ENCODE results near the gene SGK1. TPM values are rescaled to one million over a fixed set of nuclear protein-coding genes. Genes with fewer than 3 reads are reported as not detected.
"Not testable (repeated sequence)": the region's sequence is repeated elsewhere in the genome, so short reads cannot be mapped to it uniquely, and the experiment has no call there.

Gene SGK1
- total RNA-seq, 1 donor from 2014 or later = 50.2 TPM

DNA sequence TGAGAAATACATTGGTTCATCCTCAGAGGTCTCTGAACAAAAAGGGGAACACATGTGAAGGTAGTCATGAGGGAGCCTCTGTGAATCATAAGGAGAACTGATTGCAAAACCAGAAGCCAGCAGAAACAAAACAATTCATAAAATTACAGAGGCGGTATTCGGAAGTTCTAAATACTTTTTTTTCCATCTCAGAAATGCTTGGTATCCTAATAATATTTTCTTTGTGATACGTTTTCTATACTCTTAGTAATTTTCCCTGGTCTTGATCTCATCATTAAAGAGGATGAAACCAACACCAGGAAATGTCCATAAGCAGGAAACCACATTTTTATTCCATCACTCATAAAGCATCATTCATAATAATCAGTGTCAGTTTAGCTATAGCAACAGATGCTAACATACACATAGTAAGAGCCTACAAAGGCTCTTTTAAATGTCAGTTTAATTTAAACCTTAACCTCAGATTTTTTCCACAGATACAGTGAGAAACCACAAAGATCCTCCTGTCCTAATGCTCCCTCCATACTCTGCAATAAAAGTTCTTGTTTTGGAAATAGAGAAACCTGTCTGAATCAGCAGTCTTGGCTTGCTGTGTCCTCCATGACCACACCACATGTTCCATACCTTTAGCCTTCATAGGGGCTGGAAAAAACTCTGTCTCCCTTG is 29.2 kb downstream of the SGK1 start:
- Mint-ChIP-seq H3K27ac (peak overlapping the region; percentile 96), H3K4me3 (peak overlapping the region; percentile 72), H3K27me3 (ENCODE audit: insufficient read depth) (peaks cover 2% of the 10 kb centered on the region), H3K9me3 (peaks cover 6% of the 10 kb centered on the region), H3K4me1 (ENCODE audit: low read depth) (peaks cover 38% of the 10 kb centered on the region), H3K36me3 (ENCODE audit: low read depth) (peaks cover 2% of the 10 kb centered on the region)
- intact Hi-C loops (cut with micrococcal nuclease) = loop anchor here (1.0 to 10.0 kb wide), 19 partner anchors 16 to 874 kb away; partner anchors contain the start of genes HBS1L and TBPL1
- no peak for DNase-seq (ENCODE audit: low spot score)

DNA sequence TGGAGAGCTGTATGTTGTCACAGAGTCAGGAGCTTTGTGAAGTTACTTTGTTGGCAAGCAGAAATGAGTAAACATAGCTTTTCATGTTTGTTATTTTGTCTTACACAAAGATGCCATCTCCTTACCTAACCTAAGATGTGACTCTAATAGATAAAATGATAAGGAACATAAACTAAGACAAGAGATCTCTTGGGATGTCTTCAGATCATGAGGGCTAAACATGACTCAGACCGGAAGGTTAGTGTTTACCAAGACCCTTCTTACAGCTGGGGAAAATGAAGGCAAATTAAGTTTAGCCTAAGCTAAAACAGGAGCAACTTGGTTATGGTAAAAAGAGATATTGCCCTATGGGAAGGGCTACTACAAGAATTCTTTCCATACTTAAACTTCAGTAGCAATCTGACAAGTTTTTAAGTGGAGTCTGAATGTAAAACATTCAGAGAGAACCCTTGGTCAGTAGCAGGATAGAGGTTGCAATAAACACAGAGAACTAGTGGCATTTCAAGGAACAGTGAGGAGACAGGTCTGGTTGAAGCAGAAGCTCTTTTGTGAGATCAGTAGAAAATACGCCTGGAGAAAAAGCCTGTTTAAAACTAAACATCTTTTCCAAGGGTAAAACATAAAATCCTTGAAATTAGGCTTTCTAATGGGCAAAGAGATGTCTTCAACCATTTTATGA is 29.9 kb downstream of the SGK1 start:
- Mint-ChIP-seq H3K9me3 (peaks cover 6% of the 10 kb centered on the region), H3K36me3 (ENCODE audit: low read depth) (peaks cover 2% of the 10 kb centered on the region), H3K27ac (peak overlapping the region; percentile 96), H3K27me3 (ENCODE audit: insufficient read depth) (peaks cover 2% of the 10 kb centered on the region), H3K4me3 (peak overlapping the region; percentile 72), H3K4me1 (ENCODE audit: low read depth) (peaks cover 38% of the 10 kb centered on the region)
- intact Hi-C loops (cut with micrococcal nuclease) = loop anchor here (1.0 to 10.0 kb wide), 18 partner anchors 15 to 874 kb away; partner anchors contain the start of genes HBS1L and TBPL1
- no peak for DNase-seq (ENCODE audit: low spot score)

DNA sequence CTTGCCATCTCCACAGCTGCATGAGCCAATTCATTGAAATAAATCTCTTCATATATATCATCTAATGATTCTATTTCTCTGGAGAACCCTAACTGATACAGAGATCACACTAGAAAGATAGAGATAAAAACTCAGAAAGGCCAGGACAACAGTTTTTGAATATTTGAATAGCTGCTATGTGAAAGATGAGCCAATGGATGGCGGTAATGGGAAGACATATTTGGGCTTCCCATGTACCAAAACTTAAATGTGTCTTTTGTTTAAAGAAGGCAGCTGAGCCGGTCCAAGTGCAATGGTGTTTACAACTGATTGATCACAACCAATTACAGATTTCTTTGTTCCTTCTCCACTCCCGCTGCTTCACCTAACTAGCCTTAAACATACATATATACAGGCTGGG is 35.1 kb downstream of the SGK1 start:
- intact Hi-C loops (cut with micrococcal nuclease) = loop anchor here (10.0 kb wide), 1 partner anchor 328 kb away; the partner anchor contains the start of gene TBPL1
- peaks cover 6% of the 10 kb centered on the region for H3K9me3 Mint-ChIP-seq
- H3K27ac Mint-ChIP-seq = no peak overlapping the region
- peaks cover 2% of the 10 kb centered on the region for H3K36me3 Mint-ChIP-seq (ENCODE audit: low read depth)
- DNase-seq (ENCODE audit: low spot score) = no peak
- peaks cover 2% of the 10 kb centered on the region for H3K27me3 Mint-ChIP-seq (ENCODE audit: insufficient read depth)
- no peak overlapping the region for H3K4me3 Mint-ChIP-seq
- H3K4me1 Mint-ChIP-seq (ENCODE audit: low read depth) = peaks cover 24% of the 10 kb centered on the region

DNA sequence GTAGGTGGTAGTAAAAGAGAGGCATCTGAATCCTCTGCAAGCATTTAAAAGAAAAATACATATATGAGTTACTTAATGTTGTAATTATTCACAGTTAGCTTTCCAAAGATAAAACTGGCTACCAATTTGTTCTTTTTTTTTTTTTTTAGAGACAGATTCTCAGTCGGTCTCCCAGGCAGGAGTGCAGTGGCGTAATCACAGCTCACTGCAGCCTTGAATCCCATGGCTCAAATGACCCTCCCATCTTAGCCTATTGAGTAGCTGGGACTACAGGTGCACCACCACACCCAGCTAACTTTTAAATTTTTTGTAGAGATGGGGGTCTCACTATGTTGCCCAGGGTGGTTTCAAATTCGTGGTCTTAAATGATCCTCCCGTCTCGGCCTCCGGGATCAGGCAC is 36.5 kb downstream of the SGK1 start:
- Mint-ChIP-seq H3K27me3 (ENCODE audit: insufficient read depth) (peaks cover 2% of the 10 kb centered on the region), H3K4me1 (ENCODE audit: low read depth) (peaks cover 35% of the 10 kb centered on the region), H3K27ac (no peak overlapping the region), H3K9me3 (peaks cover 6% of the 10 kb centered on the region), H3K36me3 (ENCODE audit: low read depth) (peaks cover 2% of the 10 kb centered on the region), H3K4me3 (no peak overlapping the region)
- DNase-seq (ENCODE audit: low spot score) = no peak
- intact Hi-C loops (cut with micrococcal nuclease) = loop anchor here (10.0 kb wide), 1 partner anchor 327 kb away; the partner anchor contains the start of gene TBPL1

DNA sequence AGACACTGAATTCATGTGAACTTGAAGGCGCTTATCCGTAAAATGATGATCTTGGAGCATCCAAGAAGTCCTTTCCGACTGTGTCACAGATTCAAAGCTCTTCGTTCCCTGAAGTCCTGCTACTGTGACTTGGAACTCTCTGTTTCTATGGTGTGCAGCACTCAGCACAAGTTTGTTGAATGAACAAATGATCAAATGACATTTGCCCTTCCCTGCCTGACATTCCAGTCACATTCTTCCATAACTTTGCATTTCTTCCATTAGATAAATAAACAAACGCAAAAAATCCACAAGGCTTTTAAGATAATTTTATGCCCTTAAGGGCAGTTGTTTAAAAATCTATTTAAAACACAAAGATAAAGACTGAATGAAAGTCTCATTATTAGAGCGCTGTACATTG is 39.9 kb downstream of the SGK1 start:
- DNase-seq (ENCODE audit: low spot score) = no peak
- H3K4me1 Mint-ChIP-seq (ENCODE audit: low read depth) = peaks cover 42% of the 10 kb centered on the region
- H3K27ac Mint-ChIP-seq = no peak overlapping the region
- no peak overlapping the region for H3K4me3 Mint-ChIP-seq
- intact Hi-C loops (cut with micrococcal nuclease) = loop anchor here (2.0 kb wide), 1 partner anchor 99 kb away; no protein-coding TSS in a partner anchor
- peaks cover 2% of the 10 kb centered on the region for H3K36me3 Mint-ChIP-seq (ENCODE audit: low read depth)
- H3K9me3 Mint-ChIP-seq = no peaks in the 10 kb centered on the region
- H3K27me3 Mint-ChIP-seq (ENCODE audit: insufficient read depth) = peaks cover 2% of the 10 kb centered on the region

DNA sequence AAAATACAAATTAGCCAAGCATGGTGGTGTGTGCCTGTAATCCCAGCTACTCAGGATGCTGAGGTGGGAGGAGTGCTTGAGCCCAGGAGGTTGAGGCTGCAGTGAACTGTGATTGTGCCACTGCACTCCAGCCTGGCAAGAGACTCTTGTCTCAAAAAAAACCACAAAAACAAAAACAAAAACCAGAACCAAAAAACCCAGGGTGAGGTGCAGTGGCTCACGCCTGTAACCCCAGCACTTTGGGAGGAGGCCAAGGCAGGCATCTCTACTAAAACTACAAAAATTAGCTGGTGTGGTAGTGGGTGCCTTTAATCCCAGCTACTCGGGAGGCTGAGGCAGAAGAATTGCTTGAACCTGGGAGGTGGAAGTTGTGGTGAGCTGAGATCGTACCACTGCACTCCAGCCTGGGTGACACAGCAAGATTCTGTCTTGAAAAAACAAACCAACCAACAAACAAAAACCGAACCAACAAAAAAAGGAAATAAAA is 41.0 kb downstream of the SGK1 start:
- peak overlapping the region; percentile 61 for H3K27ac Mint-ChIP-seq
- peak; percentile 37 for DNase-seq (ENCODE audit: low spot score)
- intact Hi-C loops (cut with micrococcal nuclease) = loop anchor here (2.0 kb wide), 1 partner anchor 98 kb away; no protein-coding TSS in a partner anchor
- H3K4me3 Mint-ChIP-seq = peak overlapping the region; percentile 57
- H3K27me3 Mint-ChIP-seq (ENCODE audit: insufficient read depth); H3K9me3 Mint-ChIP-seq; H3K36me3 Mint-ChIP-seq (ENCODE audit: low read depth): not testable (repeated sequence)
- peaks cover 51% of the 10 kb centered on the region for H3K4me1 Mint-ChIP-seq (ENCODE audit: low read depth)

DNA sequence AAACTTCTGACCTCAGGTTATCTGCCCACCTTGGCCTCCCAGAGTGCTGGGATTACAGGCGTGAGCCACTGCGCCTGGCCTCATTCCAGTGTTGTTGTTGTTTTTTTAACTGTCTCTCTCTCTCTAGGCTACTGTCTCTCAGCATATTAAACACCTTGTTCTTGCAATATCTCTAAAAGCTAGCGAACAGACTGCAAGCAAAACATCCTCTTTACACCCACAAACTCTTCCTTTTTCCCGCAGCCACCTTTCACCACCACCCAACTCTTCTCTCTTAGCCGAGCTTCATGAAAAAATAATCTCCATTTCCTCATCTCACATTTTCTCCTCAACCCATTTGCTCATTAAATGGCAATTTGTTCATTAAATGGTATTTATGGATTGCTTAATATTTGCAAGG is 45.5 kb downstream of the SGK1 start:
- Mint-ChIP-seq H3K4me1 (ENCODE audit: low read depth) (peaks cover 40% of the 10 kb centered on the region), H3K36me3 (ENCODE audit: low read depth) (peaks cover 5% of the 10 kb centered on the region), H3K9me3 (no peaks in the 10 kb centered on the region), H3K27me3 (ENCODE audit: insufficient read depth) (peaks cover 2% of the 10 kb centered on the region), H3K4me3 (peak overlapping the region; percentile 3), H3K27ac (peak overlapping the region; percentile 41)
- intact Hi-C loops (cut with micrococcal nuclease) = loop anchor here (2.0 kb wide), 1 partner anchor 16 kb away; no protein-coding TSS in a partner anchor
- DNase-seq (ENCODE audit: low spot score) = no peak

DNA sequence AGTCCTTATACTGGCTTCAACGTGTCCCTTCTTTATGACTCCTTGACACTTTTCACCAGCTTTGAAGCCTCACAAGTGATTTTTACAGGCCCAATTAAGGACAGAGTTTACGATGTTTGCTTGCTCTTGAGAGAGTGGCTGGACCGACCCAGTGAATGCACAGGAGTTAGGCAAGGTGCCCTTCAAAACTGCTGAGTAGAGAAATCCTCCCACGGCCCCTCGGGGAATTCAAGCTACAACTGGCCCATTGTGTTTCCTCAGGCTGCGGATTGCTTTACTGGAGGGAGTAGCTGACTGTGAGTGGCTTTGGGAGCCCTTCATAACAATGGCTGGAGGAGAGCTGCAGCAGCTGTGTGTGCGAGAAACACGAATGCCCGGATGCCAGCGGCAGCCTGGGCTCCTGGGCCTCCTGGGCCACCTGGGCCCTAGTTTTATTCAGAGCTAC is 50.0 kb downstream of the SGK1 start:
- intact Hi-C loops (cut with micrococcal nuclease) = no loop called here
- H3K9me3 Mint-ChIP-seq = no peaks in the 10 kb centered on the region
- H3K27ac Mint-ChIP-seq = no peak overlapping the region
- peaks cover 2% of the 10 kb centered on the region for H3K36me3 Mint-ChIP-seq (ENCODE audit: low read depth)
- peaks cover 2% of the 10 kb centered on the region for H3K27me3 Mint-ChIP-seq (ENCODE audit: insufficient read depth)
- H3K4me3 Mint-ChIP-seq = no peak overlapping the region
- no peak for DNase-seq (ENCODE audit: low spot score)
- peaks cover 15% of the 10 kb centered on the region for H3K4me1 Mint-ChIP-seq (ENCODE audit: low read depth)

DNA sequence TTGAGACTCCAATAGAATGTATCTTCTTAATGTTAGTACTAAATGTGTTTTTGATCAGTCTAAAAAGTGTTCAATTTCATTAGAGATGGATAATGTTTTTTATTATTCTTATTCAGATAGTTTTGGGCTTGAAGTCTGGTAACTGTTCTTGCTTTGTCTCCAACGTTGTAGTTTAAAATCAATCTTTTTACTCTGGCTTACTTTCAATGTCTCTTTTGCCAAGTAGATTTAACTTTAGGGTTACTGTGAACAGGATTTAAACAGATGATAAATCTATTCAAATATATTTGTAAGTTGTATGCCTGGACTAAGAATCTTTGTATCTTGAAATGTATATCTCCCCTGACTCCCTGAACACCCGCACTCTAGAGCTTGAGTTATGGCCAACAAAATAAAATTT is 51.1 kb downstream of the SGK1 start:
- H3K27ac Mint-ChIP-seq = no peak overlapping the region
- H3K4me1 Mint-ChIP-seq (ENCODE audit: low read depth) = peaks cover 5% of the 10 kb centered on the region
- no peaks in the 10 kb centered on the region for H3K9me3 Mint-ChIP-seq
- intact Hi-C loops (cut with micrococcal nuclease) = no loop called here
- no peak overlapping the region for H3K4me3 Mint-ChIP-seq
- DNase-seq (ENCODE audit: low spot score) = no peak
- H3K36me3 Mint-ChIP-seq (ENCODE audit: low read depth) = peaks cover 2% of the 10 kb centered on the region
- H3K27me3 Mint-ChIP-seq (ENCODE audit: insufficient read depth) = peaks cover 2% of the 10 kb centered on the region

DNA sequence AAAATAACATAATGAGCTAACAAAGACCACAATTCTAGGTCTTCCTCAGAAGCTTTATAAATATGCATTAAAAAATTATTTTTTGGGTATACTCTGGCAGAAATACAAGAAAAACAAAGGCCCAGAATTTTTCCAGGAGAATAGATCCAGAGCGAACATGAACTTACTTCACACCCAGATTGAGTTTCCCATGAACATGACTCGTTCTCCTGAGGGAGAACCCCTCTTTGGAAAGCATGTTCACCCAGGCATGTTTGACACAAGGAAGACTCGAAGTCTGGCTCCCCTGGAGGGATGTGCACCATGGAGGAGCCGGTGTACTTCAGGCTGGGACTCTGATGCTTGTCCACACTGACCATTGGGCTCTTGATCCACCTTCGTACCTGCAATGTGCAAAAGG is 56.1 kb downstream of the SGK1 start:
- Mint-ChIP-seq H3K36me3 (ENCODE audit: low read depth) (no peaks in the 10 kb centered on the region), H3K4me1 (ENCODE audit: low read depth) (no peaks in the 10 kb centered on the region), H3K9me3 (peaks cover 4% of the 10 kb centered on the region), H3K27ac (no peak overlapping the region), H3K27me3 (ENCODE audit: insufficient read depth) (no peaks in the 10 kb centered on the region), H3K4me3 (no peak overlapping the region)
- DNase-seq (ENCODE audit: low spot score) = no peak
- intact Hi-C loops (cut with micrococcal nuclease) = no loop called here

DNA sequence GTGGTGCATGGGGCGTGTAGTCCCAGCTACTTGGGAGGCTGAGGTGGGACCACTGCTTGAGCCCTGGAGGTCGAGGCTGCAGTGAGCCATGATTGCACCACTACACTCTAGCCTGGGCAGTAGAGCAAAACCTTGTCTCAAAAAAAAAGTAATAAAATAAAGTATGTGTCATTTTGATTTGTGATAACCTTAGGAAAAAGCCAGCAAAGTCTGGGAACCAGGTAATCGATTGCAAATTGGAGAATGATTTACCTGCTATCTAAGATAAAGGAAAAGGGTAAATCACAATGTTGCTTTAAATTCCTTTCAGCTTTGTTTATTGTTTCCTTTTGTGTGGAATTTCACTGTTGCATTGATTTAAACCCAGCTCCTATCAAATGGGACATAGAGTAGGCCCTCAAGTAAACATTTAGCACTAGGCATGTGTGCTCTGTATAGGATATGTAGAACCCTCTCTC is 59.0 kb downstream of the SGK1 start:
- Mint-ChIP-seq H3K9me3 (peaks cover 11% of the 10 kb centered on the region), H3K4me3 (no peak overlapping the region)

DNA sequence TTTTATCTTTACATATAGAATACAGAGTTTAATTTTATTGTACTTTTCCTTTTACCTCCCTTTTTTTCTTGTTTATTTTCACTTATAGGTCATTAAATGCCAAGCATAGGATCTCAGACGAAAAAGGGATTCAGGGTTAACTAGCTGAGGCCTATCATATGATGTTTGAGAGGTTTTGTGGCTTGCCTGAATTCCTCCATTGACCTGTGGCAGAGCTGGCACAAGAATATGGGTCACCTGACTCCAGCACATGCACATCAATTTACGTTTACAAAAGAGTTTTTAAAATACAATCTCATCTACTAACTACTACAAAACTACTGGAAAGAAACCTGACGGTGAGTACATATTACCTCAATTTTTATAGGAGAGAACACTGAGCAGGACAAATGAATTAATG is 60.4 kb downstream of the SGK1 start:
- peaks cover 11% of the 10 kb centered on the region for H3K9me3 Mint-ChIP-seq
- DNase-seq (ENCODE audit: low spot score) = no peak
- intact Hi-C loops (cut with micrococcal nuclease) = no loop called here
- H3K27ac Mint-ChIP-seq = no peak overlapping the region
- peaks cover 6% of the 10 kb centered on the region for H3K36me3 Mint-ChIP-seq (ENCODE audit: low read depth)
- no peaks in the 10 kb centered on the region for H3K27me3 Mint-ChIP-seq (ENCODE audit: insufficient read depth)
- no peaks in the 10 kb centered on the region for H3K4me1 Mint-ChIP-seq (ENCODE audit: low read depth)
- H3K4me3 Mint-ChIP-seq = no peak overlapping the region

More for the DNA sequence above, 59.0 kb downstream of the SGK1 start:
- H3K36me3 Mint-ChIP-seq (ENCODE audit: low read depth) = peaks cover 6% of the 10 kb centered on the region
- intact Hi-C loops (cut with micrococcal nuclease) = no loop called here
- no peak overlapping the region for H3K27ac Mint-ChIP-seq
- H3K27me3 Mint-ChIP-seq (ENCODE audit: insufficient read depth) = no peaks in the 10 kb centered on the region
- no peak for DNase-seq (ENCODE audit: low spot score)
- H3K4me1 Mint-ChIP-seq (ENCODE audit: low read depth) = no peaks in the 10 kb centered on the region

DNA sequence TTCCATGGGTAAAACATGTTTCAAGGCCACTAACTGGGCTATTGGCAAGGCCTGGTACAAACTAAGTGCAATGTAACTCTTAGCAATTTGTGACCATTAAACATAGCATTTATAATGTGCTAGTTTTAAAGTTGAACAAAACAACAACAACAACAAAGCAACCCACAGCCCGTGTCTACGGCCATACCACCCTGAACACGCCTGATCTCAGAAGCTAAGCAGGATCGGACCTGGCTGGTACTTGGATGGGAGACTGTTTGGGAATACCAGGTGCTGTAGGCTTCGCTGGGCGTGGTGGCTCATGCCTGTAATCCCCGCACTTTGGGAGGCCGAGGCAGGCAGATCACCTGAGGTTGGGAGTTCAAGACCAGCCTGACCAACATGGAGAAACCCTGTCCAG is 61.0 kb downstream of the SGK1 start:
- H3K27me3 Mint-ChIP-seq (ENCODE audit: insufficient read depth) = no peaks in the 10 kb centered on the region

More for the DNA sequence above, 61.0 kb downstream of the SGK1 start:
- Mint-ChIP-seq H3K4me3 (no peak overlapping the region), H3K36me3 (ENCODE audit: low read depth) (peaks cover 6% of the 10 kb centered on the region), H3K27ac (no peak overlapping the region), H3K9me3 (peaks cover 11% of the 10 kb centered on the region), H3K4me1 (ENCODE audit: low read depth) (no peaks in the 10 kb centered on the region)
- intact Hi-C loops (cut with micrococcal nuclease) = no loop called here
- DNase-seq (ENCODE audit: low spot score) = no peak
